ENCODE results near the gene DLG5.

DNA sequence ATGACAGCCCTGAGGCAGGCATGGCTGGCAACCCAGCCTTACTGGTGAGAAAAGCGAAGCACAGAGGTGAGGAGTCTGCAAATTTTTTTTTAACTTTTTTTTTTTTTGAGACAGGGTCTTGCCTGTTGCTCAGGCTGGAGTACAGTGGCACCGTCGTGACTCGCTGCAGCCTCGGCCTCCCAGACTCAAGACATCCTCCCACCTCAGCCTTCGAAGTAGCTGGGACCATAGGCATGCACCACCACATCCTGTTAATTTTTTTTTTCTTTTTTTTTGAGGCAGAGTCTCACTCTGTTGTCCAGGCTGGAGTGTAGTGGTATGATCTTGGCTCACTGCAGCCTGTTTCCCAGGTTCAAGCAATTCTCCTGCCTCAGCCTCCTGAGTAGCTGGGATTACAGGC, 35.1 kb upstream of the DLG5 start:
- TF ChIP-seq, protein P1, sequence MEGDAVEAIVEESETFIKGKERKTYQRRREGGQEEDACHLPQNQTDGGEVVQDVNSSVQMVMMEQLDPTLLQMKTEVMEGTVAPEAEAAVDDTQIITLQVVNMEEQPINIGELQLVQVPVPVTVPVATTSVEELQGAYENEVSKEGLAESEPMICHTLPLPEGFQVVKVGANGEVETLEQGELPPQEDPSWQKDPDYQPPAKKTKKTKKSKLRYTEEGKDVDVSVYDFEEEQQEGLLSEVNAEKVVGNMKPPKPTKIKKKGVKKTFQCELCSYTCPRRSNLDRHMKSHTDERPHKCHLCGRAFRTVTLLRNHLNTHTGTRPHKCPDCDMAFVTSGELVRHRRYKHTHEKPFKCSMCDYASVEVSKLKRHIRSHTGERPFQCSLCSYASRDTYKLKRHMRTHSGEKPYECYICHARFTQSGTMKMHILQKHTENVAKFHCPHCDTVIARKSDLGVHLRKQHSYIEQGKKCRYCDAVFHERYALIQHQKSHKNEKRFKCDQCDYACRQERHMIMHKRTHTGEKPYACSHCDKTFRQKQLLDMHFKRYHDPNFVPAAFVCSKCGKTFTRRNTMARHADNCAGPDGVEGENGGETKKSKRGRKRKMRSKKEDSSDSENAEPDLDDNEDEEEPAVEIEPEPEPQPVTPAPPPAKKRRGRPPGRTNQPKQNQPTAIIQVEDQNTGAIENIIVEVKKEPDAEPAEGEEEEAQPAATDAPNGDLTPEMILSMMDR (IDR thresholded peaks at IDR 0.05): no peak
- no peak for TF ChIP-seq POLR2A (IDR thresholded peaks at IDR 0.05)
